Panc1 (cell line): Measurements from ENCODE around the gene STK24. TPM values are rescaled to one million over a fixed set of nuclear protein-coding genes. Genes with fewer than 3 reads are reported as not detected.

ENCODE experiments used
- ATAC-seq: fragments of 200-7000 bp; cut with Tn5 transposase; 2 replicates; pipeline ENCODE4 v1.9.1; 2020; ENCODE audit warnings: mild to moderate bottlenecking, moderate library complexity
- BruUV-seq: library from RNA; stranded (reverse); fragments of 400-500 nt; replicated peaks from 2 replicates; lab custom pipeline; 2021; lab: Mats Ljungman, UMichigan
- CTCF ChIA-PET: fragments of 300-600 bp; sonication (Branson Sonifier 250); formaldehyde crosslinking; loops from one replicate; lab custom pipeline; 2022; ENCODE audit warnings: antibody characterized with exemption; lab: Charles Lee
- POLR2A ChIA-PET: fragments of 300-600 bp; sonication (Branson Sonifier 250); formaldehyde crosslinking; loops from one replicate; lab custom pipeline; 2022; ENCODE audit warnings: antibody characterized with exemption; lab: Charles Lee
- DNase-seq: peaks from one replicate; pipeline ENCODE4 v3.0.0-alpha.2; 2010; ENCODE audit warnings: low read depth, low spot score
- H3K27ac ChIP-seq: 2 replicates; pipeline ENCODE4 v1.5.1; 2011; ENCODE audit warnings: mild to moderate bottlenecking, low read length, inconsistent platforms
- H3K27me3 ChIP-seq: fragments of 200-500 bp; sonication (Bioruptor generic); 2 replicates; pipeline ENCODE4 v1.6.0; 2014; ENCODE audit warnings: low read length, inconsistent platforms; ENCODE audit not compliant: control insufficient read depth, insufficient read depth
- H3K36me3 ChIP-seq: fragments of 200-500 bp; sonication (Bioruptor generic); 2 replicates; pipeline ENCODE4 v1.5.1; 2014; ENCODE audit warnings: inconsistent platforms, mild to moderate bottlenecking, low read length, moderate library complexity; ENCODE audit not compliant: control insufficient read depth, insufficient read depth
- H3K4me1 ChIP-seq: 2 replicates; pipeline ENCODE4 v1.5.1; 2011; ENCODE audit warnings: inconsistent platforms, mild to moderate bottlenecking, low read length, moderate library complexity; ENCODE audit not compliant: control insufficient read depth, insufficient read depth
- H3K4me3 ChIP-seq, 2 experiments: 2 replicates each; pipeline ENCODE4 v1.5.1; 2011 to 2012; ENCODE audit warnings: low read depth in 2 of 2, low read length in 2 of 2, mild to moderate bottlenecking in 2 of 2, inconsistent platforms in 1 of 2, moderate library complexity in 1 of 2
- H3K9me3 ChIP-seq: fragments of 200-500 bp; sonication (Bioruptor generic); 2 replicates; pipeline ENCODE4 v1.5.1; 2014; ENCODE audit warnings: low read depth, mild to moderate bottlenecking, inconsistent platforms, low read length, moderate library complexity; ENCODE audit not compliant: control insufficient read depth, insufficient read depth
- POLR2AphosphoS5 ChIP-seq: IDR thresholded peaks from 2 replicates; pipeline ENCODE4 v1.6.1; 2012; ENCODE audit warnings: mild to moderate bottlenecking, low read depth, low read length, moderate library complexity
- REST ChIP-seq, 2 experiments: IDR thresholded peaks; 2 replicates each; pipeline ENCODE4 v1.6.1; 2011 to 2012; ENCODE audit warnings: low read depth in 2 of 2, control low read depth in 1 of 2, low read length in 1 of 2, mild to moderate bottlenecking in 1 of 2, moderate library complexity in 1 of 2; ENCODE audit not compliant: insufficient read depth in 1 of 2
- SIN3A ChIP-seq: IDR thresholded peaks from 2 replicates; pipeline ENCODE4 v1.6.1; 2012; ENCODE audit warnings: low read depth, mild to moderate bottlenecking, low read length, moderate library complexity, borderline replicate concordance; ENCODE audit not compliant: insufficient read depth
- TCF7L2 ChIP-seq: IDR thresholded peaks from 2 replicates; pipeline ENCODE4 v1.6.1; 2011; ENCODE audit warnings: mild to moderate bottlenecking, low read depth, low read length, inconsistent platforms
- in situ Hi-C: cut with HindIII; loops from 2 replicates; pipeline ENCODE4 v1.10.0; 2016; ENCODE audit warnings: low sequenced_read_pairs, low pct_unique_long_range_greater_than_20kb
- intact Hi-C: fragments of 100-400 bp; cut with micrococcal nuclease; formaldehyde crosslinking; loops from one replicate; pipeline ENCODE4 v1.10.0; 2022; ENCODE audit not compliant: unreplicated experiment
- total RNA-seq: library from RNA; stranded (reverse); gene quantifications from one replicate; pipeline ENCODE4 v1.2.1, GENCODE V29; 2021; ENCODE audit not compliant: unreplicated experiment
- TF ChIP-seq, protein P1 (sequence below): fragments of 450-650 bp; IDR thresholded peaks from 2 replicates; pipeline ENCODE4 v1.5.1; 2017; ENCODE audit warnings: mild to moderate bottlenecking

Gene STK24
- total RNA-seq, 1 experiment from 2014 or later: 57.3 TPM

DNA sequence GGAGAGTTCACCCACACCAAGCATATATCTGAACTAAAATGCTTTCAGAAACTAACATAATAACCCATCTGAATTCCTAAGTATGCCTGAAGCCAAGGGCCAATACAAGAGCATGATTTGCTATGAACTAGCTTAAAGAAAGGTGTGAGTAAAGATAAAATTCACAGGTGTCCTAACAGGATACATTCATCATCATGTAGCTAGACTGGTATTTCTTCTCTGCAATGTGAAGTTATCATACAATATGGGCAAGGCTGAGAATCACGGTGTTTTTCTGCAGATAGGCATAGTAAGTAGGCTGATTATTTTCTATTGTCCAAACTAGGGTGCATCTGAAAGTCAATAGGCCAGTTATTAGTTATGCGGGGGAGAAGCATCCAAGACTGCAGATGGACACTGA is 63.1 kb downstream of the STK24 start:
- Histone ChIP-seq H3K9me3 (no peaks in the 10 kb centered on the region), H3K27ac (no peak overlapping the region), H3K36me3 (no peaks in the 10 kb centered on the region; the same call in 1 of the 2 replicates), H3K4me1 (peaks cover 4% of the 10 kb centered on the region), H3K27me3 (no peaks in the 10 kb centered on the region), H3K4me3 (no peak overlapping the region)
- ChIA-PET POLR2A (no interaction called here), CTCF (no interaction called here)
- in situ Hi-C loops (no loop called here), intact Hi-C loops (no loop called here)
- BruUV-seq: no TSS peak
- no peak for DNase-seq
- TF ChIP-seq SIN3A (no peak), POLR2AphosphoS5 (no peak), TCF7L2 (no peak), REST (IDR thresholded peaks at IDR 0.05; ENCODE audit: insufficient read depth in 1 of 2, low read depth in 2 of 2, low read length in 1 of 2) (no peak)
- TF ChIP-seq, protein P1, sequence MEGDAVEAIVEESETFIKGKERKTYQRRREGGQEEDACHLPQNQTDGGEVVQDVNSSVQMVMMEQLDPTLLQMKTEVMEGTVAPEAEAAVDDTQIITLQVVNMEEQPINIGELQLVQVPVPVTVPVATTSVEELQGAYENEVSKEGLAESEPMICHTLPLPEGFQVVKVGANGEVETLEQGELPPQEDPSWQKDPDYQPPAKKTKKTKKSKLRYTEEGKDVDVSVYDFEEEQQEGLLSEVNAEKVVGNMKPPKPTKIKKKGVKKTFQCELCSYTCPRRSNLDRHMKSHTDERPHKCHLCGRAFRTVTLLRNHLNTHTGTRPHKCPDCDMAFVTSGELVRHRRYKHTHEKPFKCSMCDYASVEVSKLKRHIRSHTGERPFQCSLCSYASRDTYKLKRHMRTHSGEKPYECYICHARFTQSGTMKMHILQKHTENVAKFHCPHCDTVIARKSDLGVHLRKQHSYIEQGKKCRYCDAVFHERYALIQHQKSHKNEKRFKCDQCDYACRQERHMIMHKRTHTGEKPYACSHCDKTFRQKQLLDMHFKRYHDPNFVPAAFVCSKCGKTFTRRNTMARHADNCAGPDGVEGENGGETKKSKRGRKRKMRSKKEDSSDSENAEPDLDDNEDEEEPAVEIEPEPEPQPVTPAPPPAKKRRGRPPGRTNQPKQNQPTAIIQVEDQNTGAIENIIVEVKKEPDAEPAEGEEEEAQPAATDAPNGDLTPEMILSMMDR: no peak
- ATAC-seq: no peak

DNA sequence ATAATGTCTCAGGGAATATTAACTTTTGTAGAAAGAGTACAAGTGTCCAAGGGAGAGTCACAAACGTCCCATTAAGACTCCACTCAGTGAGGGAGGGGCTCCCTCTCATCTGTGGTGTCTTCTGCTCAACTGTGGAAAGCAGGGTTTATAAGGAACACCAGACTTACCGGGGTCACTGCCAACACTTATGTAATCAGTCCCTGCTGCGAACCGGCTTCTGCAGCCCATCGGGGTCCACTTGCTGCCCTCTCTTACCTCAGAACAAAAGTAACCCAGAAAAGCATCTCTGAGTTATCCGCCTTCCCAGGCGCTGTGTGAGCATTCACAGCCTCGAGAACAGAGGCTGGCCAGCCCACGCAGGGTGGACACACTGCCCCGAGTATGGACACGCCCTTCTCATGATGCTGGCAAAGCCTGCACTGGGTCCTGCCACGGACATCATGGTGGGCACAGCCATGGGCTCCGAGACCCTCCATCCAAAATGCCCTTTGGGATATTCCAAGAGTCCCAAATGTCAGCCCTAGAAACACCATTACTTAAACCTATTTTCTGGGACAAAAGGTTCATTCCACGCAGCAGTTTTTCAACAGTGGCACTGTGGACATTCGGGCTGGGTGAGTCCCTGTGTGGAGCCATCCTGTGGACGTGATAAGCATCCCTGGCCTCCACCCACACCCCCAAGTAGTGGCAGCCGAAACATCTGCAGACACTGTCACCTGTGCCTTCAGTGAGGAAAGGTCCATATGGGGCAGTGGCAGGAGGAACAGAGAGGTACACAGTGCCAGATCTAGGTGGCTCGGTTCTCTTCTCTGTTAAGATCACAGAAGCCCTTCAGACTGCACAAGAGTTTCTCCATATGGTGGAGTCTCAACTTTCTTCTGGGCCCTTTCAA is 63.9 kb downstream of the STK24 start:
- CTCF ChIA-PET: no interaction called here
- no TSS peak for BruUV-seq
- intact Hi-C loops (no loop called here), in situ Hi-C loops (no loop called here)
- POLR2A ChIA-PET: no interaction called here
- Histone ChIP-seq H3K9me3 (no peaks in the 10 kb centered on the region), H3K36me3 (no peaks in the 10 kb centered on the region; the same call in 1 of the 2 replicates), H3K4me3 (no peak overlapping the region), H3K27me3 (no peaks in the 10 kb centered on the region), H3K27ac (no peak overlapping the region), H3K4me1 (peaks cover 4% of the 10 kb centered on the region)
- DNase-seq (no peak), ATAC-seq (no peak)
- TF ChIP-seq TCF7L2 (no peak), REST (IDR thresholded peaks at IDR 0.05; ENCODE audit: insufficient read depth in 1 of 2, low read depth in 2 of 2, low read length in 1 of 2) (no peak), SIN3A (no peak), POLR2AphosphoS5 (no peak)
- TF ChIP-seq, protein P1: no peak
